ENCODE measurements around the gene TMEM40.

Gene TMEM40, protein sequence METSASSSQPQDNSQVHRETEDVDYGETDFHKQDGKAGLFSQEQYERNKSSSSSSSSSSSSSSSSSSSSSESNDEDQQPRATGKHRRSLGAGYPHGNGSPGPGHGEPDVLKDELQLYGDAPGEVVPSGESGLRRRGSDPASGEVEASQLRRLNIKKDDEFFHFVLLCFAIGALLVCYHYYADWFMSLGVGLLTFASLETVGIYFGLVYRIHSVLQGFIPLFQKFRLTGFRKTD

GRCh38 chr3:12759097-12759679, at the start of gene TMEM40:
TMEM40 (minus strand) TSS chr3:12759259; CDS start chr3:12749832, 9,427 bp downstream.
- H3K4me3 ChIP-seq (ENCODE audit: low read depth, low read length), result no peak within 1 kb of the TSS
- no peak for TF ChIP-seq CTCF (IDR thresholded peaks at IDR 0.05; ENCODE audit: low read depth, low read length)

GRCh38 chr3:12808587-12808986, 49.5 kb upstream of the TMEM40 start:
- no peak overlapping the region for H3K4me3 ChIP-seq (ENCODE audit: low read depth, low read length)
- no peak for TF ChIP-seq CTCF (IDR thresholded peaks at IDR 0.05; ENCODE audit: low read depth, low read length)

DNA sequence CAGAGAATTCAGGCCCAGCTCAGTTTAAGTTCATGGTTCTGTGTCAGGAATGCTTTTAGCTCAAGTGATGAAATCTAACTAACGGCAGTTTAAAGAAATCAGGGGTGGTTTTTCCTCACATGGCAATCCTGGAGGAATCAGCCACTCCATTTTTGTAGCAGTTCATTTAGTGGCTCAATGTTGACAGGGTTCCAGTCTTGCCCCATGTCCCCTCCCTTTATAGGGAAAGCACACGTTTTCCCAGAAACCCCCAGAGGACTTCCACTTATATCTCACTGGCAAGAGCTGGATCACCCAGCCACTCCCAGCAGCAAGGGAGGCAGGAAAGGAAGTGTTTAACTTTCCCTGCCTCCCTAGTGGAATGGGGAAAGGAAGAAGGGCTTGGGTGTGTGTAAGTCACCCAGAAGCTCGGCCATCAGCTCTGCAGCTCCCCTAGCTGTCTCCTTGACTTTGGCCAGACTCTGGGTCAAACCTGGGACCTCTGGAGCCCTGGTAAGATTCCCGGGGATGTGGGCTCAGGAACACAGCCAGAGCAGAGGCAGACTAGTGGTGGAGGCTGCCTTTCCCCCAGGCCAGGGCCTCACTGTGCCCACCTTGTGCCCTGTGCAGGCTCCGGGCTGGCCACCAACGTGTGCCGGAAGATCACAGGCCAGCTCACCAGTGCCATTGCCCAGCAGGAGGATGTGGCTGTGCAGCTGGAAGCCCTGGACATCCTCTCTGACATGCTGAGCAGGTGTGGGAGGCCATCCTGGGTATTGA, 48.7 kb upstream of the TMEM40 start:
- TF ChIP-seq CTCF (IDR thresholded peaks at IDR 0.05; ENCODE audit: low read depth, low read length), result no peak
- H3K4me3 ChIP-seq (ENCODE audit: low read depth, low read length), result no peak overlapping the region

GRCh38 chr3:12807066-12807465, 48.0 kb upstream of the TMEM40 start:
- H3K4me3 ChIP-seq (ENCODE audit: low read depth, low read length), result no peak overlapping the region
- no peak for TF ChIP-seq CTCF (IDR thresholded peaks at IDR 0.05; ENCODE audit: low read depth, low read length)

DNA sequence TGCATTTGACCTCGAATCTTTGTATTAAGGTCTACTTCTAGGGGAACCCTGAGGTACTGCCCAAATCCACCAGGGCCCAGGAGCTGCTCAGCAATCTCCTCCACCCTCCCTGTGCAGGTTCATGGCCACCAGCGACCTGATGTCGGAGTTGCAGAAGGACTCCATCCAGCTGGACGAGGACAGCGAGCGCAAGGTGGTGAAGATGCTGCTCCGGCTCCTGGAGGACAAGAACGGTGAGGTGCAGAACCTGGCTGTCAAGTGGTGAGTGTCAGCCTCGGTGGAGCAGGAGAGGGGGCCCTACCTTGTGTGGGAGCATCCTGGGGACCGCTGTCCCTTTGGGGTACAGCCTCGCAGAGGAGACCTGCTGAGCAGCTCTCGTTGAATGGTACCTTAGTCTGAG, 44.3 kb upstream of the TMEM40 start:
- H3K4me3 ChIP-seq (ENCODE audit: low read depth, low read length), result no peak overlapping the region
- TF ChIP-seq CTCF (IDR thresholded peaks at IDR 0.05; ENCODE audit: low read depth, low read length), result no peak

DNA sequence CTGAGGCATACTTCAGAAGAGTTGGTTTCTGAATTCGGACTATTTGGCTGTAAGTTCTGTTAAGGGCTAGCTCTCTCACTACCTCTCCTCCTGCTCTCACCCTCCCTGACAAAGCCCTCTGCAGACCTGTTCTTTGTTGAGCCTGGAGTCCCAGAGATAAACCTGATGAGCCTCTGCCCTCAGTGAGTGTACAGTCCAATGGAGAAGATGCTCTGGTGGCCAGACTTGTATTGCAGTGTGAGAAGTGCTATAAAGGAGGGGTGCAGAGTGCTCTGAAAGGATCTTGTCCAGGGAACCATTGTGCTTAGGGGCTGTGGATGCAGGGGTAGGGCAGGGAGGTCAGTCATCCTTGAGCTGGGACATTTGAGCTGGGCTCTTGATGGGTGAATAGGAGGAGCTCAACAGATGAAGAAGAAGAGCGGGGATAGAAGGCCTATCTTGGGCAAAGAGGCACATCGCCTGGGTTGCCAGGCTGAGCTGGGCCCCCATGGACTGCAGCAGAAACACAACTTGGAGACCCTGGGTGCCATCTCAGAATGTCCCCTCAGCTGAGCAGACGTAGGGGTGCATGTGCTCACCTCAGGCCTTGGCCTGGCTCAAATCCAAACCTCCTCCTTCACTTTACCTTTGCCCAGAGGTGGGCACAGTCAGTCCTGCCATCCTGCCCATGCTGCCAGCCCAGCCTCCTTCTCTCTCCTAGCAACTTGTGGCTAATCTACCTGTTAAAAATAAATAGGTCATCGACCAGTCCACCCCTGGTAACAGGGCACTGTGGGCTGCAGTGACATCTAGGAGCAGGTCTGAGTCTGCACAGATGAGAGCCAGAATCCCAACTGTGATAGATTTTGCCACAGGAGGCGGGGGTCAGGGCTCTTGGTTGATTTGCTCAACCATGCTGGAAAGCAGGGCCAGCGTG, 40.7 kb upstream of the TMEM40 start:
- TF ChIP-seq CTCF (IDR thresholded peaks at IDR 0.05; ENCODE audit: low read depth, low read length), result no peak
- no peak overlapping the region for H3K4me3 ChIP-seq (ENCODE audit: low read depth, low read length)
